ENCODE results near the gene ZNF57. TPM values are rescaled to one million over a fixed set of nuclear protein-coding genes. Genes with fewer than 3 reads are reported as not detected.
"Not testable (repeated sequence)": the region's sequence is repeated elsewhere in the genome, so short reads cannot be mapped to it uniquely, and the experiment has no call there.

Gene ZNF57
- total and polyA plus RNA-seq, 2 of the 13 experiments (the other 11 are each of a cell fraction or from before 2014, with no cell fraction given): 6.6 to 17.5 TPM

DNA sequence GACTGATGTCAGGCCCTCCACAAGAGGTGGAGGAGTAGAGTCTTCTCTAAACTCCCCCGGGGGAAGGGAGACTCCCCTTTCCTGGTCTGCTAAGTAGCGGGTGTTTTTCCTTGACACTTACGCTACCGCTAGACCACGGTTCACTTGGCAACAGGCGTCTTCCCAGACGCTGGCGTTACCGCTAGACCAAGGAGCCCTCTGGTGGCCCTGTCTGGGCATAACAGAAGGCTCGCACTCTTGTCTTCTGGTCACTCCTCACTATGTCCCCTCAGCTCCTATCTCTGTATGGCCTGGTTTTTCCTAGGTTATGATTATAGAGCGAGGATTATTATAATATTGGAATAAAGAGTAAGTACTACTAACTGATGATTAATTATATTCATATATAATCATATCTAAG lies 28.6 kb upstream of the ZNF57 start:
- 53% methylated on average over 1 of the region's 11 CpGs for WGBS (ENCODE audit: low lambda C conversion rate)
- H2AFZ ChIP-seq (ENCODE audit: low read length); H3K27ac ChIP-seq (ENCODE audit: extremely low read length, insufficient read depth, low read length); H3K27me3 ChIP-seq (ENCODE audit: control insufficient read depth in 1 of 2, insufficient read depth in 2 of 2, low read length in 2 of 2); POLR2A ChIA-PET; H4K20me1 ChIP-seq (ENCODE audit: insufficient read depth, low read length); H3K4me2 ChIP-seq (ENCODE audit: low read depth, low read length); DNase-seq (ENCODE audit: low spot score); intact Hi-C loops (cut with micrococcal nuclease; ENCODE audit: unreplicated experiment); FAIRE-seq; ATAC-seq; H3K9ac ChIP-seq (ENCODE audit: insufficient read depth, low read depth, low read length); H3K4me3 ChIP-seq (replicated peaks in 1 of 3; ENCODE audit: insufficient read depth in 1 of 3, low read depth in 2 of 3, low read length in 3 of 3); BruUV-seq (replicated peaks); H3K9me3 ChIP-seq (ENCODE audit: low read length): not testable (repeated sequence)
- peaks cover 9 to 23% of the 10 kb centered on the region in 2 experiments for H3K36me3 ChIP-seq (replicated peaks in 1 of 2; ENCODE audit: control insufficient read depth in 1 of 2, insufficient read depth in 2 of 2, low read length in 2 of 2)
- peaks cover 21% of the 10 kb centered on the region for H3K4me1 ChIP-seq (ENCODE audit: insufficient read depth, low read length)
- H3K79me2 ChIP-seq (ENCODE audit: insufficient read depth, low read length): peaks cover 25% of the 10 kb centered on the region
- TF ChIP-seq, protein P1, sequence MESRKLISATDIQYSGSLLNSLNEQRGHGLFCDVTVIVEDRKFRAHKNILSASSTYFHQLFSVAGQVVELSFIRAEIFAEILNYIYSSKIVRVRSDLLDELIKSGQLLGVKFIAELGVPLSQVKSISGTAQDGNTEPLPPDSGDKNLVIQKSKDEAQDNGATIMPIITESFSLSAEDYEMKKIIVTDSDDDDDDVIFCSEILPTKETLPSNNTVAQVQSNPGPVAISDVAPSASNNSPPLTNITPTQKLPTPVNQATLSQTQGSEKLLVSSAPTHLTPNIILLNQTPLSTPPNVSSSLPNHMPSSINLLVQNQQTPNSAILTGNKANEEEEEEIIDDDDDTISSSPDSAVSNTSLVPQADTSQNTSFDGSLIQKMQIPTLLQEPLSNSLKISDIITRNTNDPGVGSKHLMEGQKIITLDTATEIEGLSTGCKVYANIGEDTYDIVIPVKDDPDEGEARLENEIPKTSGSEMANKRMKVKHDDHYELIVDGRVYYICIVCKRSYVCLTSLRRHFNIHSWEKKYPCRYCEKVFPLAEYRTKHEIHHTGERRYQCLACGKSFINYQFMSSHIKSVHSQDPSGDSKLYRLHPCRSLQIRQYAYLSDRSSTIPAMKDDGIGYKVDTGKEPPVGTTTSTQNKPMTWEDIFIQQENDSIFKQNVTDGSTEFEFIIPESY (CRISPR knock-in tag; IDR thresholded peaks at IDR 0.05): peak; percentile 81
- 0 out of 2 replicates have a peak, but pooled peaks have one; percentile 17 for TF ChIP-seq THAP11 (CRISPR knock-in tag; IDR thresholded peaks at IDR 0.05)
- in situ Hi-C loops (cut with HindIII; ENCODE audit: extremely low pct_ligation_motif_present, low pct_unique_long_range_greater_than_20kb): loop anchor here (10.0 kb wide), 1 partner anchor 57 kb away; the partner anchor contains the start of gene ZNF554
- CTCF ChIA-PET (ENCODE audit: low intra/inter-chr PET ratio, low total read pairs): interaction anchor here (0.8 to 2.2 kb wide), 2 partner anchors 52 to 53 kb away, joined by 3 to 7 read pairs; partner anchors contain the start of gene ZNF554

DNA sequence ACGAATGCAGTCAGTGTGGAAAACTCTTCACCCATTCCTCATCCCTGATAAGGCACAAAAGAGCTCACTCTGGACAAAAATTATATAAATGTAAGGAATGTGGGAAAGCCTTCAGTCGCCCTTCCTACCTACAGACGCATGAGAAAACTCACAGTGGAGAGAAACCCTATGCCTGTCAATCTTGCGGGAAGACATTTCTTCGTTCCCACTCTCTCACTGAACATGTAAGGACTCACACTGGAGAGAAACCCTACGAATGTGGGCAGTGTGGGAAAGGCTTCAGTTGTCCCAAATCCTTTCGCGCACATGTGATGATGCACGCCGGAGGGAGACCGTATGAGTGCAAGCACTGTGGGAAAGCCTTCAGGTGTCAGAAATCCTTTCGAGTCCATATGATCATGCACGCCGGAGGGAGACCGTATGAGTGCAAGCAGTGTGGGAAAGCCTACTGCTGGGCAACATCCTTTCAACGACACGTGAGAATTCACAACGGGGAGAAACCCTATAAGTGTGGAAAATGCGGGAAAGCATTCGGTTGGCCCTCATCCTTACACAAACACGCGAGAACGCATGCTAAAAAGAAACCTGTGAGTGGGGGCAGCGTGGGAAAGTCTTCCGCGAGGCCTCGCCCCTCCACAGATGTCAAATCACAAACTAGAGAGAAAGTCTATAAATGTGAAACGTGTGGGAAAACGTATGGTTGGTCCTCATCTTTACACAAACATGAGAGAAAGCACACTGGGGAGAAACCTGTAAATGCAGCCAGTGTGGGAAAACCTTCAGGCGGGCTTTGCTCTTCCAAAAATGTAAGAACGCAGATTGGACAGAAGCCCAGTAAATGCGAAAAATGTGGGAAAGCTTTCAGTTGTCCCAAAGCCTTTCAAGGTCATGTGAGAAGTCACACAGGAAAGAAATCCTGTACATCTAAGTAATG lies 23.1 kb upstream of the ZNF57 start:
- no peaks in the 10 kb centered on the region for H3K4me1 ChIP-seq (ENCODE audit: insufficient read depth, low read length)
- H4K20me1 ChIP-seq (ENCODE audit: insufficient read depth, low read length): no peaks in the 10 kb centered on the region
- in situ Hi-C loops (cut with HindIII; ENCODE audit: extremely low pct_ligation_motif_present, low pct_unique_long_range_greater_than_20kb): loop anchor here (10.0 kb wide), 1 partner anchor 63 kb away; the partner anchor contains the start of gene ZNF554
- ATAC-seq (no peak), FAIRE-seq (no peak), DNase-seq (ENCODE audit: low spot score) (no peak)
- no peak overlapping the region for H3K4me2 ChIP-seq (ENCODE audit: low read depth, low read length)
- TSS peak; percentile 52 for BruUV-seq (replicated peaks)
- no peaks in the 10 kb centered on the region for H3K79me2 ChIP-seq (ENCODE audit: insufficient read depth, low read length)
- POLR2A ChIA-PET: no interaction called here
- CTCF ChIA-PET (ENCODE audit: low intra/inter-chr PET ratio, low total read pairs): no interaction called here
- H3K27ac ChIP-seq (ENCODE audit: extremely low read length, insufficient read depth, low read length): no peak overlapping the region
- H3K36me3 ChIP-seq (replicated peaks in 1 of 2; ENCODE audit: control insufficient read depth in 1 of 2, insufficient read depth in 2 of 2, low read length in 2 of 2): peaks cover 17 to 33% of the 10 kb centered on the region in 2 experiments
- no peak overlapping the region for H3K4me3 ChIP-seq (replicated peaks in 1 of 3; ENCODE audit: insufficient read depth in 1 of 3, low read depth in 2 of 3, low read length in 3 of 3)
- WGBS (ENCODE audit: low lambda C conversion rate): 96% methylated on average over 32 of the region's 32 CpGs
- no peaks in the 10 kb centered on the region for H3K9me3 ChIP-seq (ENCODE audit: low read length)
- H3K27me3 ChIP-seq (ENCODE audit: control insufficient read depth in 1 of 2, insufficient read depth in 2 of 2, low read length in 2 of 2): no peaks in the 10 kb centered on the region
- no peak overlapping the region for H2AFZ ChIP-seq (ENCODE audit: low read length)
- H3K9ac ChIP-seq (ENCODE audit: insufficient read depth, low read depth, low read length): no peak overlapping the region
- intact Hi-C loops (cut with micrococcal nuclease; ENCODE audit: unreplicated experiment): no loop called here
- TF ChIP-seq, protein P2, sequence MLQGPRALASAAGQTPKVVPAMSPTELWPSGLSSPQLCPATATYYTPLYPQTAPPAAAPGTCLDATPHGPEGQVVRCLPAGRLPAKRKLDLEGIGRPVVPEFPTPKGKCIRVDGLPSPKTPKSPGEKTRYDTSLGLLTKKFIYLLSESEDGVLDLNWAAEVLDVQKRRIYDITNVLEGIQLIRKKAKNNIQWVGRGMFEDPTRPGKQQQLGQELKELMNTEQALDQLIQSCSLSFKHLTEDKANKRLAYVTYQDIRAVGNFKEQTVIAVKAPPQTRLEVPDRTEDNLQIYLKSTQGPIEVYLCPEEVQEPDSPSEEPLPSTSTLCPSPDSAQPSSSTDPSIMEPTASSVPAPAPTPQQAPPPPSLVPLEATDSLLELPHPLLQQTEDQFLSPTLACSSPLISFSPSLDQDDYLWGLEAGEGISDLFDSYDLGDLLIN (CRISPR knock-in tag; IDR thresholded peaks at IDR 0.05; ENCODE audit: borderline replicate concordance): no peak
- TF ChIP-seq HHEX (CRISPR knock-in tag; IDR thresholded peaks at IDR 0.05) (no peak), ZNF317 (CRISPR knock-in tag; IDR thresholded peaks at IDR 0.05) (no peak), ZNF841 (CRISPR knock-in tag; IDR thresholded peaks at IDR 0.05; ENCODE audit: borderline replicate concordance) (no peak), ZNF557 (CRISPR knock-in tag; IDR thresholded peaks at IDR 0.05) (no peak), SRSF1 (optimal IDR thresholded peaks at IDR 0.05; ENCODE audit: low read depth, low read length) (no peak), ZNF253 (CRISPR knock-in tag; IDR thresholded peaks at IDR 0.05; ENCODE audit: borderline replicate concordance) (no peak), NR1H2 (CRISPR knock-in tag; IDR thresholded peaks at IDR 0.05; ENCODE audit: borderline replicate concordance, low read depth) (no peak), MAFF (IDR thresholded peaks at IDR 0.05; ENCODE audit: low read depth, low read length) (no peak), ZNF766 (CRISPR knock-in tag; IDR thresholded peaks at IDR 0.05; ENCODE audit: borderline replicate concordance) (no peak)
- TF ChIP-seq, protein P3, sequence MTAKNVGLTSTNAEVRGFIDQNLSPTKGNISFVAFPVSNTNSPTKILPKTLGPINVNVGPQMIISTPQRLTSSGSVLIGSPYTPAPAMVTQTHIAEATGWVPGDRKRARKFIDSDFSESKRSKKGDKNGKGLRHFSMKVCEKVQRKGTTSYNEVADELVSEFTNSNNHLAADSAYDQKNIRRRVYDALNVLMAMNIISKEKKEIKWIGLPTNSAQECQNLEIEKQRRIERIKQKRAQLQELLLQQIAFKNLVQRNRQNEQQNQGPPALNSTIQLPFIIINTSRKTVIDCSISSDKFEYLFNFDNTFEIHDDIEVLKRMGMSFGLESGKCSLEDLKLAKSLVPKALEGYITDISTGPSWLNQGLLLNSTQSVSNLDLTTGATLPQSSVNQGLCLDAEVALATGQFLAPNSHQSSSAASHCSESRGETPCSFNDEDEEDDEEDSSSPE (CRISPR knock-in tag; IDR thresholded peaks at IDR 0.05): no peak
